Ammon's horn (tissue), 1 donor: ENCODE results near the gene RIN1.
A peak's percentile ranks its signal among the peaks of the same experiment; 100 is the strongest.
"Not testable (repeated sequence)": the region's sequence is repeated elsewhere in the genome, so short reads cannot be mapped to it uniquely, and the experiment has no call there.

Experiments used
- DNase-seq: peaks from one replicate; pipeline ENCODE4 v3.0.0-alpha.2; 2016; ENCODE audit warnings: low spot score

RIN1 gene

GRCh38 chr11:66359662-66360087, 23.4 kb upstream of the RIN1 start:
- no peak for DNase-seq

GRCh38 chr11:66350560-66351235, 14.5 kb upstream of the RIN1 start:
- DNase-seq: not testable (repeated sequence)

- no peak for DNase-seq
Observed at GRCh38 chr11:66349084-66349386, 12.8 kb upstream of the RIN1 start.

GRCh38 chr11:66347425-66348276, 11.4 kb upstream of the RIN1 start, which contains the start of gene B4GAT1:
Gene B4GAT1 (minus strand): TSS chr11:66347629. CDS start chr11:66347545, 84 bp downstream.
- peak; percentile 93 for DNase-seq

- DNase-seq: no peak
Observed at GRCh38 chr11:66346476-66347424, 10.5 kb upstream of the RIN1 start.

- no peak for DNase-seq
Observed at GRCh38 chr11:66345316-66345649, 9.0 kb upstream of the RIN1 start.

GRCh38 chr11:66344550-66345315, 8.5 kb upstream of the RIN1 start, which contains the start of gene BRMS1:
Gene BRMS1 (minus strand): TSS chr11:66345104. CDS start chr11:66342234, 2,870 bp downstream.
- peak; percentile 97 for DNase-seq

GRCh38 chr11:66343176-66343575, 6.9 kb upstream of the RIN1 start:
- DNase-seq: no peak

- DNase-seq: no peak
Observed at GRCh38 chr11:66341502-66342126, 5.4 kb upstream of the RIN1 start.

GRCh38 chr11:66340596-66341501, 4.6 kb upstream of the RIN1 start:
- no peak for DNase-seq

GRCh38 chr11:66339686-66340483, 3.7 kb upstream of the RIN1 start:
- no peak for DNase-seq

- DNase-seq: no peak
Observed at GRCh38 chr11:66339162-66339675, 3.0 kb upstream of the RIN1 start.

GRCh38 chr11:66338276-66339161, 2.3 kb upstream of the RIN1 start:
- DNase-seq: no peak

GRCh38 chr11:66337103-66337899, 1.1 kb upstream of the RIN1 start:
- no peak for DNase-seq

- DNase-seq: no peak
Observed at GRCh38 chr11:66335531-66336233, 552 bp downstream of the RIN1 start.
